ENCODE results near the gene MEGF11.

MEGF11 gene

GRCh38 chr15:65893060-65893459 lies 360.5 kb downstream of the MEGF11 start:
- Histone ChIP-seq H3K79me2 (ENCODE audit: insufficient read depth, low read length) (peaks cover 3% of the 10 kb centered on the region; the same call in 1 of the 2 replicates), H3K27me3 (ENCODE audit: low read length) (no peaks in the 10 kb centered on the region), H3K36me3 (ENCODE audit: low read length) (peaks cover 17% of the 10 kb centered on the region; the same call in 1 of the 2 replicates), H2AFZ (ENCODE audit: low read depth, low read length, severe bottlenecking) (no peak overlapping the region), H4K20me1 (ENCODE audit: low read depth, low read length) (peaks cover 3% of the 10 kb centered on the region; the same call in 1 of the 2 replicates), H3K9me2 (replicated peaks; ENCODE audit: insufficient read depth, low read length) (no peaks in the 10 kb centered on the region), H3K9me3 (ENCODE audit: insufficient read depth, low read length) (no peaks in the 10 kb centered on the region), H3K4me3 (ENCODE audit: insufficient read depth, low read length, poor library complexity, severe bottlenecking) (no peak overlapping the region), H3K4me2 (ENCODE audit: low read depth, low read length, poor library complexity, severe bottlenecking) (no peak overlapping the region), H3K9ac (ENCODE audit: low read length) (no peak overlapping the region), H3F3A (ENCODE audit: insufficient read depth) (no peaks in the 10 kb centered on the region; the same call in 1 of the 2 replicates), H3K27ac (ENCODE audit: low read depth, low read length) (no peak overlapping the region)
- TF ChIP-seq EZH2phosphoT487 (conservative IDR thresholded peaks at IDR 0.05; ENCODE audit: low read length), result no peak
- TF ChIP-seq, protein P1, sequence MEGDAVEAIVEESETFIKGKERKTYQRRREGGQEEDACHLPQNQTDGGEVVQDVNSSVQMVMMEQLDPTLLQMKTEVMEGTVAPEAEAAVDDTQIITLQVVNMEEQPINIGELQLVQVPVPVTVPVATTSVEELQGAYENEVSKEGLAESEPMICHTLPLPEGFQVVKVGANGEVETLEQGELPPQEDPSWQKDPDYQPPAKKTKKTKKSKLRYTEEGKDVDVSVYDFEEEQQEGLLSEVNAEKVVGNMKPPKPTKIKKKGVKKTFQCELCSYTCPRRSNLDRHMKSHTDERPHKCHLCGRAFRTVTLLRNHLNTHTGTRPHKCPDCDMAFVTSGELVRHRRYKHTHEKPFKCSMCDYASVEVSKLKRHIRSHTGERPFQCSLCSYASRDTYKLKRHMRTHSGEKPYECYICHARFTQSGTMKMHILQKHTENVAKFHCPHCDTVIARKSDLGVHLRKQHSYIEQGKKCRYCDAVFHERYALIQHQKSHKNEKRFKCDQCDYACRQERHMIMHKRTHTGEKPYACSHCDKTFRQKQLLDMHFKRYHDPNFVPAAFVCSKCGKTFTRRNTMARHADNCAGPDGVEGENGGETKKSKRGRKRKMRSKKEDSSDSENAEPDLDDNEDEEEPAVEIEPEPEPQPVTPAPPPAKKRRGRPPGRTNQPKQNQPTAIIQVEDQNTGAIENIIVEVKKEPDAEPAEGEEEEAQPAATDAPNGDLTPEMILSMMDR (IDR thresholded peaks at IDR 0.05; ENCODE audit: insufficient read depth, low read length, poor library complexity, severe bottlenecking), result no peak

DNA sequence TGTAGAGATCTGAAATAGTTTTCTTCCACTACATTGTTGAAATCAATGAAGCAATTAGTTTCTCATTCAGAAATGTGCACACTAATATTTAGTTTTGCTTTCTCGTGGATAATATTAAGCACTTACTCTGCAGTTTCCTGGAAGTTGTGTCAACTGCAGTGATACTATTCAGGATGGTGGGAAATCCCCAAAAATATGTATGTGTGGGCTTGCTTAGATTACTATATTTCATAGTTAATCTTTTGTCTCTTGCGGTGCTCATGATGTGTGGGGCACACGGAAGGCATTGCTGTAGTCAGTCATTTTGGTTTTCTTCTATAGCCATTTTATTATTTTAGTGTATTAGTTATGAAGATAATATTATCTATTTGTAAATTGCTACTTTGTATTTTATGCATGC lies 364.6 kb downstream of the MEGF11 start:
- Histone ChIP-seq H3K9ac (ENCODE audit: low read length) (no peak overlapping the region), H3K27me3 (ENCODE audit: low read length) (no peaks in the 10 kb centered on the region), H2AFZ (ENCODE audit: low read depth, low read length, severe bottlenecking) (no peak overlapping the region), H3K27ac (ENCODE audit: low read depth, low read length) (no peak overlapping the region), H3F3A (ENCODE audit: insufficient read depth) (peaks cover 3% of the 10 kb centered on the region; the same call in 1 of the 2 replicates), H3K36me3 (ENCODE audit: low read length) (peaks cover 40% of the 10 kb centered on the region; the same call in 1 of the 2 replicates), H3K4me3 (ENCODE audit: insufficient read depth, low read length, poor library complexity, severe bottlenecking) (no peak overlapping the region), H3K9me2 (replicated peaks; ENCODE audit: insufficient read depth, low read length) (no peaks in the 10 kb centered on the region), H3K9me3 (ENCODE audit: insufficient read depth, low read length) (no peaks in the 10 kb centered on the region), H4K20me1 (ENCODE audit: low read depth, low read length) (peaks cover 3% of the 10 kb centered on the region; the same call in 1 of the 2 replicates), H3K4me2 (ENCODE audit: low read depth, low read length, poor library complexity, severe bottlenecking) (no peak overlapping the region), H3K79me2 (ENCODE audit: insufficient read depth, low read length) (peaks cover 8% of the 10 kb centered on the region)
- TF ChIP-seq, protein P1 (IDR thresholded peaks at IDR 0.05; ENCODE audit: insufficient read depth, low read length, poor library complexity, severe bottlenecking), result no peak
- no peak for TF ChIP-seq EZH2phosphoT487 (conservative IDR thresholded peaks at IDR 0.05; ENCODE audit: low read length)

GRCh38 chr15:65887565-65887964 lies 366.0 kb downstream of the MEGF11 start:
- Histone ChIP-seq H2AFZ (ENCODE audit: low read depth, low read length, severe bottlenecking) (no peak overlapping the region), H3K27me3 (ENCODE audit: low read length) (no peaks in the 10 kb centered on the region), H3K79me2 (ENCODE audit: insufficient read depth, low read length) (peaks cover 8% of the 10 kb centered on the region), H3K9me2 (replicated peaks; ENCODE audit: insufficient read depth, low read length) (no peaks in the 10 kb centered on the region), H3K36me3 (ENCODE audit: low read length) (peaks cover 53% of the 10 kb centered on the region; the same call in 1 of the 2 replicates), H3K9ac (ENCODE audit: low read length) (no peak overlapping the region), H3K9me3 (ENCODE audit: insufficient read depth, low read length) (no peaks in the 10 kb centered on the region), H3K27ac (ENCODE audit: low read depth, low read length) (no peak overlapping the region), H4K20me1 (ENCODE audit: low read depth, low read length) (peaks cover 3% of the 10 kb centered on the region; the same call in 1 of the 2 replicates), H3F3A (ENCODE audit: insufficient read depth) (peaks cover 3% of the 10 kb centered on the region; the same call in 1 of the 2 replicates), H3K4me3 (ENCODE audit: insufficient read depth, low read length, poor library complexity, severe bottlenecking) (no peak overlapping the region), H3K4me2 (ENCODE audit: low read depth, low read length, poor library complexity, severe bottlenecking) (no peak overlapping the region)
- TF ChIP-seq, protein P1 (IDR thresholded peaks at IDR 0.05; ENCODE audit: insufficient read depth, low read length, poor library complexity, severe bottlenecking), result no peak
- TF ChIP-seq EZH2phosphoT487 (conservative IDR thresholded peaks at IDR 0.05; ENCODE audit: low read length), result no peak
